GM12878 (cell line): ENCODE data around the gene RSAD2. TPM values are rescaled to one million over a fixed set of nuclear protein-coding genes. Genes with fewer than 3 reads are reported as not detected.

Experiments used
- ATAC-seq: fragments of 200-7000 bp; cut with Tn5 transposase; 3 replicates; pipeline ENCODE4 v1.9.1; 2020; ENCODE audit warnings: mild to moderate bottlenecking, moderate library complexity
- BruUV-seq: library from RNA; stranded (reverse); fragments of 400-500 nt; replicated peaks from 2 replicates; lab custom pipeline; 2021; lab: Mats Ljungman, UMichigan
- CTCF ChIA-PET: fragments of 300-600 bp; sonication (Branson Sonifier 250); formaldehyde crosslinking; extraction: SDS; loops from one replicate; lab custom pipeline; 2021; ENCODE audit warnings: inconsistent platforms; lab: Yijun Ruan, JAX
- POLR2A ChIA-PET: fragments of 350-600 bp; formaldehyde crosslinking; extraction: SDS; loops from one replicate; lab custom pipeline; 2021; ENCODE audit warnings: inconsistent platforms; lab: Charles Lee
- RAD21 ChIA-PET: fragments of 300-600 bp; sonication (Branson Sonifier 250); formaldehyde crosslinking; loops from one replicate; lab custom pipeline; 2023; ENCODE audit warnings: antibody characterized with exemption; ENCODE audit not compliant: unreplicated experiment; lab: Charles Lee
- SMC1A ChIA-PET: fragments of 300-600 bp; sonication (Branson Sonifier 250); formaldehyde crosslinking; loops from one replicate; lab custom pipeline; 2023; ENCODE audit not compliant: unreplicated experiment, uncharacterized antibody; lab: Charles Lee
- DNase-seq: peaks from one replicate; pipeline ENCODE4 v3.0.0-alpha.2; 2011; ENCODE audit warnings: low read depth, low spot score
- FAIRE-seq: peaks from 3 replicates; lab custom pipeline; 2011; peaks lifted over from hg19 to GRCh38; lab: Jason Lieb, UNC
- H2AFZ ChIP-seq: 2 replicates; pipeline ENCODE4 v1.6.0; 2011; ENCODE audit warnings: low read depth, low read length, control low read depth; ENCODE audit not compliant: control insufficient read depth
- H3K27ac ChIP-seq: 2 replicates; pipeline ENCODE4 v1.5.1; 2011; ENCODE audit warnings: control low read depth; ENCODE audit not compliant: control insufficient read depth, insufficient read depth
- H3K27me3 ChIP-seq, 2 experiments: replicated peaks in 1 of 2; 2 replicates each; pipeline versions ENCODE4 v1.6.0 to v1.6.1; 2011; ENCODE audit warnings: low read length in 1 of 2; ENCODE audit not compliant: control insufficient read depth in 2 of 2, insufficient read depth in 2 of 2
- H3K36me3 ChIP-seq, 2 experiments: 2 replicates each; pipeline ENCODE4 v1.5.1; 2011; ENCODE audit warnings: low read length in 1 of 2; ENCODE audit not compliant: control insufficient read depth in 2 of 2, insufficient read depth in 2 of 2
- H3K4me1 ChIP-seq: 2 replicates; pipeline ENCODE4 v1.6.1; 2011; ENCODE audit warnings: mild to moderate bottlenecking, low read length, moderate library complexity, mixed read lengths; ENCODE audit not compliant: control insufficient read depth, insufficient read depth
- H3K4me2 ChIP-seq: 2 replicates; pipeline ENCODE4 v1.6.0; 2011; ENCODE audit warnings: control low read depth; ENCODE audit not compliant: control insufficient read depth, insufficient read depth
- H3K4me3 ChIP-seq: fragments of 200-600 bp; sonication (generic); 2 replicates; pipeline ENCODE4 v1.5.1; 2016
- H3K79me2 ChIP-seq: 2 replicates; pipeline ENCODE4 v1.6.0; 2011; ENCODE audit warnings: low read length; ENCODE audit not compliant: control insufficient read depth, insufficient read depth
- H3K9ac ChIP-seq: 2 replicates; pipeline ENCODE4 v1.8.0; 2011; ENCODE audit warnings: low read length, control low read depth, mixed read lengths; ENCODE audit not compliant: control insufficient read depth, insufficient read depth
- H3K9me3 ChIP-seq: replicated peaks from 3 replicates; pipeline ENCODE4 v1.5.1; 2011; ENCODE audit warnings: mild to moderate bottlenecking, low read length; ENCODE audit not compliant: control insufficient read depth, insufficient read depth
- H4K20me1 ChIP-seq: 2 replicates; pipeline ENCODE4 v1.6.0; 2011; ENCODE audit not compliant: control insufficient read depth, insufficient read depth
- BHLHE40 ChIP-seq, 2 experiments: fragments of 450-650 bp in 1 of 2; IDR thresholded peaks; 2 replicates each; pipeline ENCODE4 v1.6.1; 2011 to 2017; ENCODE audit warnings: low read depth in 2 of 2, borderline replicate concordance in 1 of 2, improper control_type of control experiment in 1 of 2, low read length in 1 of 2, mild to moderate bottlenecking in 1 of 2
- CBX5 ChIP-seq: sonication (generic); IDR thresholded peaks from 2 replicates; pipeline ENCODE4 v1.6.1; 2016; ENCODE audit warnings: low read depth, moderate library complexity, mild to moderate bottlenecking, inconsistent platforms
- CHD2 ChIP-seq: IDR thresholded peaks from 2 replicates; pipeline ENCODE4 v1.6.1; 2011; ENCODE audit warnings: low read depth, low read length, improper control_type of control experiment, borderline replicate concordance
- HCFC1 ChIP-seq: fragments of 150-350 bp; IDR thresholded peaks from 2 replicates; pipeline ENCODE4 v1.6.1; 2014; ENCODE audit warnings: low read length
- IRF3 ChIP-seq: fragments of 450-650 bp; IDR thresholded peaks from 2 replicates; pipeline ENCODE4 v1.6.1; 2014; ENCODE audit warnings: mild to moderate bottlenecking
- NR2F1 ChIP-seq: fragments of 450-650 bp; conservative IDR thresholded peaks from 2 replicates; pipeline ENCODE4 v1.6.1; 2017; ENCODE audit warnings: mild to moderate bottlenecking
- POLR2AphosphoS2 ChIP-seq: IDR thresholded peaks from 2 replicates; pipeline ENCODE4 v1.6.1; 2011; ENCODE audit warnings: low read depth, mild to moderate bottlenecking, low read length, improper control_type of control experiment, moderate library complexity
- RAD21 ChIP-seq: IDR thresholded peaks from 2 replicates; pipeline ENCODE4 v1.6.1; 2011; ENCODE audit warnings: mild to moderate bottlenecking, low read depth, low read length, moderate library complexity; ENCODE audit not compliant: insufficient read depth
- SMAD1 ChIP-seq: fragments of 450-650 bp; IDR thresholded peaks from 2 replicates; pipeline ENCODE4 v1.6.1; 2018; ENCODE audit warnings: mild to moderate bottlenecking, low read depth; ENCODE audit not compliant: partially characterized antibody
- SUZ12 ChIP-seq: fragments of 200-600 bp; sonication (generic); IDR thresholded peaks from one replicate; pipeline ENCODE4 v1.6.1; 2018; ENCODE audit warnings: antibody characterized with exemption, mild to moderate bottlenecking; ENCODE audit not compliant: unreplicated experiment
- TCF12 ChIP-seq: IDR thresholded peaks from 2 replicates; pipeline ENCODE4 v1.6.1; 2011; ENCODE audit warnings: low read depth, mild to moderate bottlenecking, low read length
- ZNF622 ChIP-seq: fragments of 450-650 bp; IDR thresholded peaks from 2 replicates; pipeline ENCODE4 v1.6.1; 2017; ENCODE audit warnings: mild to moderate bottlenecking, inconsistent platforms
- ZNF687 ChIP-seq: fragments of 450-650 bp; IDR thresholded peaks from 2 replicates; pipeline ENCODE4 v1.6.1; 2017; ENCODE audit warnings: mild to moderate bottlenecking, moderate library complexity
- WGBS: methylation state at CpG from one replicate; pipeline ENCODE4 v1.1.6; 2016; ENCODE audit warnings: low lambda C conversion rate; ENCODE audit not compliant: insufficient replicate concordance, insufficient coverage; ENCODE audit errors: missing lambda C conversion rate; 5-methylcytosine and 5-hydroxymethylcytosine counted together
- in situ Hi-C: fragments of 300-500 bp; cut with MboI; formaldehyde crosslinking; loops from 9 replicates; pipeline ENCODE4 v1.14.3; 2018; ENCODE audit warnings: mixed read lengths
- intact Hi-C: fragments of 100-400 bp; cut with micrococcal nuclease; formaldehyde crosslinking; loops from one replicate; pipeline ENCODE4 v1.14.2; 2022; ENCODE audit not compliant: unreplicated experiment
- polyA plus RNA-seq, 11 experiments: library from polyadenylated mRNA; depleted of rRNA in 4 of 11; unstranded in 6 of 11; stranded (reverse) in 5 of 11; fragments of >200 nt; fragmentation: Nextera tagmentation in 4 of 11; fragmentation: Illumina TruSeq in 1 of 11; extraction: Ambion mirVana in 4 of 11; extraction: Trizol in 1 of 11; gene quantifications; 1 replicate in 1 of 11; 2 replicates in 10 of 11; pipeline versions ENCODE4 v1.2.1 to v1.2.3, GENCODE V29; 2011 to 2016; ENCODE audit warnings: inconsistent platforms in 2 of 11, missing spikeins in 2 of 11, low read depth in 1 of 11
- total RNA-seq, 4 experiments: library from RNA; depleted of rRNA in 3 of 4; stranded (reverse); fragments of >200 nt in 3 of 4; fragmentation: Illumina TruSeq in 1 of 4; extraction: Trizol in 1 of 4; gene quantifications; 2 replicates each; pipeline versions ENCODE4 v1.2.1 to v1.2.3, GENCODE V29; 2013 to 2021
- TF ChIP-seq, protein P1 (sequence below): IDR thresholded peaks from 2 replicates; pipeline ENCODE4 v1.6.1; 2012; ENCODE audit warnings: improper control_type of control experiment, low read depth, low read length; ENCODE audit not compliant: insufficient replicate concordance

Gene RSAD2
- total and polyA plus RNA-seq, 10 of the 15 experiments (the other 5 are each of a cell fraction or from before 2014, with no cell fraction given) = 0.24 to 0.90 (median 0.69) TPM

DNA sequence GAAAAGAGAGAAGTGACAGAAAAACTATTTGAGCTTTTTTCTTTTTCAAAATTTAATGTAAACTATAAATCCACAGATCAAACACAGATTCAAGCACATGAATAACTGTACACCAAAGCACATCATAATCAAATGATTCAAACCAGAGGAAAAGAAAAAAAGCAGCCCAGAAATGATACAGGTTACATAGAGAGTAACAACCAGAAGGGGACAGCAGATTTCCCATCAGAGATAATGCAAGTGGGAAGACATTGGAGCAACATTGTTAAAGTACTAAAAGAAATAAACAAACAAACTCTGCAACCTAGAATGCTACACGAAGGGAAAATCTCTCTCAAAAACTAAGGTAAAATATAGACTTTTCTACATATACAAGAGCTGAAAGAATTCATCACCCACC, 46.3 kb upstream of the RSAD2 start:
- H3K4me3 ChIP-seq = no peak overlapping the region
- no peak overlapping the region for H3K4me2 ChIP-seq
- FAIRE-seq (no peak), DNase-seq (no peak), ATAC-seq (no peak)
- RAD21 ChIA-PET = no interaction called here
- 38% methylated on average over 1 of the region's 1 CpG for WGBS
- intact Hi-C loops = no loop called here
- H3K27ac ChIP-seq = no peak overlapping the region
- no peak overlapping the region for H3K9ac ChIP-seq
- POLR2A ChIA-PET = no interaction called here
- no peak overlapping the region for H2AFZ ChIP-seq
- H3K4me1 ChIP-seq = no peaks in the 10 kb centered on the region
- H4K20me1 ChIP-seq = no peaks in the 10 kb centered on the region
- H3K79me2 ChIP-seq = no peaks in the 10 kb centered on the region
- BruUV-seq = no TSS peak
- no peaks in the 10 kb centered on the region for H3K27me3 ChIP-seq
- SMC1A ChIA-PET = no interaction called here
- CTCF ChIA-PET = interaction anchor here (0.6 to 1.2 kb wide), 2 partner anchors 11 to 17 kb away, joined by 3 read pairs; no protein-coding TSS in a partner anchor
- no peaks in the 10 kb centered on the region for H3K36me3 ChIP-seq
- H3K9me3 ChIP-seq = peaks cover 2% of the 10 kb centered on the region
- in situ Hi-C loops = no loop called here
- TF ChIP-seq ZNF687 (no peak), NR2F1 (no peak), ZNF622 (no peak), TCF12 (no peak), IRF3 (no peak), SUZ12 (no peak), SMAD1 (no peak), CBX5 (no peak), RAD21 (no peak), BHLHE40 (IDR thresholded peaks at IDR 0.05; ENCODE audit: borderline replicate concordance in 1 of 2, low read depth in 2 of 2, low read length in 1 of 2) (no peak), HCFC1 (no peak), POLR2AphosphoS2 (no peak), CHD2 (no peak)
- TF ChIP-seq, protein P1, sequence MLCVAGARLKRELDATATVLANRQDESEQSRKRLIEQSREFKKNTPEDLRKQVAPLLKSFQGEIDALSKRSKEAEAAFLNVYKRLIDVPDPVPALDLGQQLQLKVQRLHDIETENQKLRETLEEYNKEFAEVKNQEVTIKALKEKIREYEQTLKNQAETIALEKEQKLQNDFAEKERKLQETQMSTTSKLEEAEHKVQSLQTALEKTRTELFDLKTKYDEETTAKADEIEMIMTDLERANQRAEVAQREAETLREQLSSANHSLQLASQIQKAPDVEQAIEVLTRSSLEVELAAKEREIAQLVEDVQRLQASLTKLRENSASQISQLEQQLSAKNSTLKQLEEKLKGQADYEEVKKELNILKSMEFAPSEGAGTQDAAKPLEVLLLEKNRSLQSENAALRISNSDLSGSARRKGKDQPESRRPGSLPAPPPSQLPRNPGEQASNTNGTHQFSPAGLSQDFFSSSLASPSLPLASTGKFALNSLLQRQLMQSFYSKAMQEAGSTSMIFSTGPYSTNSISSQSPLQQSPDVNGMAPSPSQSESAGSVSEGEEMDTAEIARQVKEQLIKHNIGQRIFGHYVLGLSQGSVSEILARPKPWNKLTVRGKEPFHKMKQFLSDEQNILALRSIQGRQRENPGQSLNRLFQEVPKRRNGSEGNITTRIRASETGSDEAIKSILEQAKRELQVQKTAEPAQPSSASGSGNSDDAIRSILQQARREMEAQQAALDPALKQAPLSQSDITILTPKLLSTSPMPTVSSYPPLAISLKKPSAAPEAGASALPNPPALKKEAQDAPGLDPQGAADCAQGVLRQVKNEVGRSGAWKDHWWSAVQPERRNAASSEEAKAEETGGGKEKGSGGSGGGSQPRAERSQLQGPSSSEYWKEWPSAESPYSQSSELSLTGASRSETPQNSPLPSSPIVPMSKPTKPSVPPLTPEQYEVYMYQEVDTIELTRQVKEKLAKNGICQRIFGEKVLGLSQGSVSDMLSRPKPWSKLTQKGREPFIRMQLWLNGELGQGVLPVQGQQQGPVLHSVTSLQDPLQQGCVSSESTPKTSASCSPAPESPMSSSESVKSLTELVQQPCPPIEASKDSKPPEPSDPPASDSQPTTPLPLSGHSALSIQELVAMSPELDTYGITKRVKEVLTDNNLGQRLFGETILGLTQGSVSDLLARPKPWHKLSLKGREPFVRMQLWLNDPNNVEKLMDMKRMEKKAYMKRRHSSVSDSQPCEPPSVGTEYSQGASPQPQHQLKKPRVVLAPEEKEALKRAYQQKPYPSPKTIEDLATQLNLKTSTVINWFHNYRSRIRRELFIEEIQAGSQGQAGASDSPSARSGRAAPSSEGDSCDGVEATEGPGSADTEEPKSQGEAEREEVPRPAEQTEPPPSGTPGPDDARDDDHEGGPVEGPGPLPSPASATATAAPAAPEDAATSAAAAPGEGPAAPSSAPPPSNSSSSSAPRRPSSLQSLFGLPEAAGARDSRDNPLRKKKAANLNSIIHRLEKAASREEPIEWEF = no peak
